SK-N-MC (cell line): ENCODE data around the gene PPP1R15B.

Experiments used
- EZH2 ChIP-seq: fragments of 200-600 bp; sonication (generic); IDR thresholded peaks from one replicate; pipeline ENCODE4 v1.6.1; 2017; ENCODE audit warnings: antibody characterized with exemption
- FOXP2 ChIP-seq: optimal IDR thresholded peaks from 2 replicates; pipeline ENCODE3; 2011; ENCODE audit warnings: mild to moderate bottlenecking, moderate library complexity; ENCODE audit not compliant: insufficient read depth; ENCODE audit errors: extremely low read length, control extremely low read depth

DNA sequence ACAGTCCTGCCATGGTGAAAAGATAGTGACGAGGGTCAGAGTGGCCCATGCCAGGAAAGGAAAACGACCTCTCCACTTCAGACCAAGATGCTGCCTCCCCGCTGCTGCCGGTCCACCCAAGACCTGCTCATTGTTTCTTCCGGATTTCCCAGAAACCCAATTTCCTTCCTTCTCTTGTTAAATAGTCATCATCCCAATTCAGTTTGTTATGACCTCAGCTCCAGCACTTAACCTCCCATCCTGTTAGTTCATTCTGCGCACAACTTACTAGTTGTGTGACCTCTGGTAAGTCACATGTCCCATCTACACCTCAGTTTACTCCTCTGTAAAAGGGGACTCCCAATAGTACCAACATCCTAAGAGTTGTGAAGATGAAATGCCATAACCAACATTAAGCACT is 29.9 kb upstream of the PPP1R15B start:
- TF ChIP-seq FOXP2 (no peak), EZH2 (no peak)
